ENCODE measurements around the gene GFOD1. TPM values are rescaled to one million over a fixed set of nuclear protein-coding genes. Genes with fewer than 3 reads are reported as not detected.

Gene GFOD1
- polyA plus RNA-seq, 1 donor from 2014 or later, result 7.0 TPM

GRCh38 chr6:13334953-13335352 is 152.4 kb downstream of the GFOD1 start:
- TF ChIP-seq SMC3 (conservative IDR thresholded peaks at IDR 0.05; ENCODE audit: poor library complexity) (no peak), RAD21 (conservative IDR thresholded peaks at IDR 0.05) (no peak), EP300 (conservative IDR thresholded peaks at IDR 0.05; ENCODE audit: poor library complexity, severe bottlenecking) (no peak), TAF1 (IDR thresholded peaks at IDR 0.05; ENCODE audit: low read depth) (no peak), EZH2 (IDR thresholded peaks at IDR 0.05; ENCODE audit: borderline replicate concordance, insufficient read depth, low read length, poor library complexity, severe bottlenecking) (no peak), CTCF (IDR thresholded peaks at IDR 0.05; ENCODE audit: poor library complexity, severe bottlenecking) (no peak), MXI1 (conservative IDR thresholded peaks at IDR 0.05; ENCODE audit: poor library complexity, severe bottlenecking) (no peak), REST (IDR thresholded peaks at IDR 0.05; ENCODE audit: borderline replicate concordance) (no peak), POLR2AphosphoS5 (IDR thresholded peaks at IDR 0.05) (no peak)
- no peak overlapping the region for H3K27ac ChIP-seq (ENCODE audit: low read length)
- no peaks in the 10 kb centered on the region for H3K79me2 ChIP-seq (replicated peaks; ENCODE audit: insufficient read depth, low read length)

GRCh38 chr6:13332349-13332706 is 155.1 kb downstream of the GFOD1 start:
- TF ChIP-seq RAD21 (conservative IDR thresholded peaks at IDR 0.05) (no peak), EZH2 (IDR thresholded peaks at IDR 0.05; ENCODE audit: borderline replicate concordance, insufficient read depth, low read length, poor library complexity, severe bottlenecking) (no peak), REST (IDR thresholded peaks at IDR 0.05; ENCODE audit: borderline replicate concordance) (no peak), SMC3 (conservative IDR thresholded peaks at IDR 0.05; ENCODE audit: poor library complexity) (no peak), EP300 (conservative IDR thresholded peaks at IDR 0.05; ENCODE audit: poor library complexity, severe bottlenecking) (no peak), TAF1 (IDR thresholded peaks at IDR 0.05; ENCODE audit: low read depth) (no peak), CTCF (IDR thresholded peaks at IDR 0.05; ENCODE audit: poor library complexity, severe bottlenecking) (no peak)

More at GRCh38 chr6:13334953-13335352, 152.4 kb downstream of the GFOD1 start:
- H3K9me3 ChIP-seq (ENCODE audit: low read length), result no peaks in the 10 kb centered on the region
- no peak overlapping the region for H2AFZ ChIP-seq (ENCODE audit: low read depth, low read length)
- no peaks in the 10 kb centered on the region for H3K9me2 ChIP-seq (ENCODE audit: insufficient read depth, low read length)
- no peak overlapping the region for H3K4me2 ChIP-seq (ENCODE audit: low read length)
- H3F3A ChIP-seq (ENCODE audit: insufficient read depth, low read length, poor library complexity, severe bottlenecking), result no peaks in the 10 kb centered on the region
- no peaks in the 10 kb centered on the region for H3K27me3 ChIP-seq (ENCODE audit: insufficient read depth, low read depth, low read length)
- no peak overlapping the region for H3K9ac ChIP-seq (ENCODE audit: low read length)
- H3K36me3 ChIP-seq (ENCODE audit: insufficient read depth, low read length), result no peaks in the 10 kb centered on the region
- no peak overlapping the region for H3K4me3 ChIP-seq (ENCODE audit: low read length)
- no peaks in the 10 kb centered on the region for H4K20me1 ChIP-seq (ENCODE audit: insufficient read depth)

More at GRCh38 chr6:13332349-13332706, 155.1 kb downstream of the GFOD1 start:
- no peaks in the 10 kb centered on the region for H3K9me2 ChIP-seq (ENCODE audit: insufficient read depth, low read length)
- peaks cover under 1% of the 10 kb centered on the region for H3K79me2 ChIP-seq (replicated peaks; ENCODE audit: insufficient read depth, low read length)
- H2AFZ ChIP-seq (ENCODE audit: low read depth, low read length), result no peak overlapping the region
- H3K36me3 ChIP-seq (ENCODE audit: insufficient read depth, low read length), result no peaks in the 10 kb centered on the region
- H3K9ac ChIP-seq (ENCODE audit: low read length), result no peak overlapping the region
- no peaks in the 10 kb centered on the region for H3F3A ChIP-seq (ENCODE audit: insufficient read depth, low read length, poor library complexity, severe bottlenecking)
- no peaks in the 10 kb centered on the region for H4K20me1 ChIP-seq (ENCODE audit: insufficient read depth)
- no peak overlapping the region for H3K4me3 ChIP-seq (ENCODE audit: low read length)
- H3K4me2 ChIP-seq (ENCODE audit: low read length), result no peak overlapping the region
- no peaks in the 10 kb centered on the region for H3K27me3 ChIP-seq (ENCODE audit: insufficient read depth, low read depth, low read length)
- no peaks in the 10 kb centered on the region for H3K9me3 ChIP-seq (ENCODE audit: low read length)
- H3K27ac ChIP-seq (ENCODE audit: low read length), result no peak overlapping the region
